HG03565 (cell line): Measurements from ENCODE around the gene DENND1A.
A peak's percentile ranks its signal among the peaks of the same experiment; 100 is the strongest.

Experiments used
- ATAC-seq: cut with Tn5 transposase; IDR thresholded peaks from one replicate; pipeline ENCODE4 v1.9.1; 2021; ENCODE audit warnings: mild to moderate bottlenecking, moderate library complexity; ENCODE audit not compliant: unreplicated experiment

Gene DENND1A

GRCh38 chr9:123550012-123550411 is 379.9 kb downstream of the DENND1A start:
- ATAC-seq: no peak

GRCh38 chr9:123548741-123549545 is 381.0 kb downstream of the DENND1A start:
- ATAC-seq: no peak

DNA sequence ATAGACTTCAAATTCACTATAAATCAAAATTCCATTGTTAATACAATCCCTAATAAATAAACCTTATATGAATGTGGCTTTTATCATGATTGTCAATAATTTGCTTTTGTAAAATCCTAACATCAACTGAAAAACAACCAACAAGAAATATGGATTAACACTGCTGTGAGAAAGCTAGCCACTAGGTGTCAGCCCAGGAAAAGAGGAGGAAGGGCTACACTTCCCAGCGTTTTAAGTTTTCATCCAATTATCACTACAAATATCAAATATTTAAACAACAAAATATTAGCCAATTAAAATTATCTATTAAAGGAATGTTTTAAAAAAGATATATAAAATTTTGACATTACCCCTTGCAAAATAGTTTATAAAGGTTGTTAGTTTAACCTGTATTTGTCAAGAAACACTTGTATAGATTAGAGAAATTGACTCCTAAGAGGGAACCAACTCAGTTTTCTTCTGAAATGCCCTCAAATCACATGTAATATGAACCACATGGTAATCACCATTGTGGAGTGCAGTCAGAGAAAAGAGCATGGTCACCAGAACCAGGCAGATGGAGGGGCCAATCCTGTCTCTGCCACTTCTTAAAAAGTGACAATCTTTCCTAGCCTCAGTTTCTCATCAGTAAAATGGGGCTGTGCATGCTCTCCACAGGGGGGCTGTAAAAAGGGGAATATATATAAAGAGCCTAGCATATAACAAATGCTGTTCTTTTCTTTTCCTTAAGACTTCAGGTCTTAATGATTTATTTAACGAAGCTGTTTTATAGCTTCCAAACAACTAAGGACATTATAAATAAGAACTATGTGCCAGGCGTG is 385.7 kb downstream of the DENND1A start:
- ATAC-seq: no peak

DNA sequence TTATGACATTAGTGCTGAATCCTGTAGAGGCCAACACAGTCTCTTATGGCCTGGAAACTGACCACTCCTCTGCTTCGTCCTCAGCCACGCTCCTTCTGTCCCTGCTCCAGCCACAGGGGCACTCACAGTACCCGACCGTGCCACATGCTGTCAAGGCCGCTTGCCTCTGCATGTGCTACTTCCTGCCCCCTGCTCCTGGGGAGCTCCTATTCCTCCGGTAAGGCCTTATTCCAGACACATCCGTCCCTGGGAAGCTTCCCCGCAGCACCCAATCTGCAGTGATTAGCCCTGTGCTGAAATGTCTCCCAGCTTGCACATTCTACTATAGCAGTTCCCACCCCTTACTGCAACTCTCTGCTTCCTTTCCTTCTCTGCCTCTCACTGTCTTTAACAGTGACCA is 386.4 kb downstream of the DENND1A start:
- no peak for ATAC-seq

DNA sequence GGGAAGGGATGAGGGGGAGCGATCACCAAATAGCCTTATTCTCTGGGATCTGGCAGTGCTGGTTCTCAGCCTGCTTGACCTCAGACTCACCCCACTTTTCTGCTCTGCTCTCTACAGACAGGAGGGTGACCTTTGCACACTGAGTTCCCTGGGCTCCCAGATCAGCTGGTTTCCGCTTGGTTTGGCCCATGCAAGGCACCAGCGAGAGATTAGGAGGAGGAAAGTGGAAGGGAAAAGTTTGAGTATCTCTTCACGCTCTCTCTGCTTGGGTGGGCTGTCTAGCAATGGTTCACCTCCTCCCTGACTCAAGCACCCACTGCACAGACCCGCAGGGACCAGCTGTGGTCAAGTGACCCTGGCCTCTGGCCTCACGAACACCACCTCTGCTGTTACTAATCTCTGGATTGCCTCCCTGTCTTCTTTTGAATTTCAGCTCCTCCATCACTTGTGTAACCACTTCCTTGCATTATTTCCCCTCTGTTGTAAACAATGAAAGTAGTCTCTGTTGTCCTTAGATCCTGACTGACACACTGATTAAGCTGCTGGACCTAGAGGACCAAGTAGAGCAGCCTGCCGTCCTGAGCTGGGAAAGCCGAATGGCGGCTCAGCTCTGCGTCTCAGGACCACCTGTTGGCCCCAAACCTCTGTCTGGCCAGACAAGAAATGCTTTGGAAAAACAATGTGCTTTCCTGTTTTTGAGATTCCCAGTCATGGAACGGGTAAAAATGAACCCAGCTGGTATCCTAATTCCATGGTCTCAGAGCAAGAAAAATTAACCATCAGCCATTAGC is 387.3 kb downstream of the DENND1A start:
- ATAC-seq: no peak

GRCh38 chr9:123541411-123541810 is 388.5 kb downstream of the DENND1A start:
- ATAC-seq: no peak

- no peak for ATAC-seq
These were observed 389.5 kb downstream of the DENND1A start for GRCh38 chr9:123540457-123540856.

- ATAC-seq: no peak
These were observed 392.1 kb downstream of the DENND1A start for GRCh38 chr9:123537809-123538208.

- ATAC-seq: peak; percentile 57
These were observed 393.5 kb downstream of the DENND1A start for GRCh38 chr9:123536455-123536868.

GRCh38 chr9:123534336-123534735 is 395.6 kb downstream of the DENND1A start:
- no peak for ATAC-seq

- ATAC-seq: no peak
These were observed 399.7 kb downstream of the DENND1A start for GRCh38 chr9:123530244-123530643.

GRCh38 chr9:123528501-123528900 is 401.4 kb downstream of the DENND1A start:
- ATAC-seq: no peak

- ATAC-seq: no peak
These were observed 401.9 kb downstream of the DENND1A start for GRCh38 chr9:123527981-123528380.

- ATAC-seq: no peak
These were observed 404.0 kb downstream of the DENND1A start for GRCh38 chr9:123525957-123526356.

DNA sequence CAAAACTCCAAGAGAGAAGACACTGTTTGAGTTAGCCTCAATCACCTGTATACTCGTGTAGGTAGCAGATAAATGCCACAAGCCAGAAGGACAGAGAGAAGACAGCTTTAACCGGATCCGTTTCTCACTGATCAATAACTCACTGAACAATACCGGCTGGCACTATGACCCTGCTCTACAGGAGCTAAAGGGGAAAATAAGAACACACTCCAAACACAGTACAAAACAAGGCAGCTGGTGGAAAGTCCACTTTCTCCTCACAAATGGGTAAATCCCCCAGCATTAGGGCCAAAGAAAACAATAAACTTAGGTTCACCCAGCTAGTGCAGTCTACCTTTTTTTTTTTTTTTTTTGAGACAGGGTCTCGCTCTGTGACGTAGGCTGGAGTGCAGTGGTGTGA is 404.5 kb downstream of the DENND1A start:
- ATAC-seq: no peak

GRCh38 chr9:123524866-123525265 is 405.1 kb downstream of the DENND1A start:
- no peak for ATAC-seq

GRCh38 chr9:123523845-123524244 is 406.1 kb downstream of the DENND1A start:
- no peak for ATAC-seq

DNA sequence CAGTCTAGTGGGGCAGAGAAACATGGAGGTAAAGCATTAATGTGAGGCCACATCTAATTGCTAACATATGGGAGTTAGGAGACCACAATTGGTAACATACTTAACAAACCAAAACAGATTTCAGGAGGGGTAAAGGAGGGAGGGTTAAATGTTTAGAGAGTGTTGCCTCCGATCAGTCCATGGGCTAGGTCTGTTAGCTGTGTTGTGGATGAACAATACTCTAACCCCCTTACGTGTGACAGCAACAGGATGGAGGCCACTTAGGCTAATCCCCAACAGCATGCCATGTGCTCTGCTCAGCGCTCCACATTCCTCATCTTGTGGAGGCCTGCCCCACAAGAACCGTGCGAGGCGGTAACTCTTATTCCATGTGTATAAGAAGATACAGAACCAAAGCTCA is 406.9 kb downstream of the DENND1A start:
- ATAC-seq: no peak

- ATAC-seq: no peak
These were observed 407.7 kb downstream of the DENND1A start for GRCh38 chr9:123522251-123522650.

- no peak for ATAC-seq
These were observed 411.6 kb downstream of the DENND1A start for GRCh38 chr9:123518338-123518737.

- ATAC-seq: no peak
These were observed 412.4 kb downstream of the DENND1A start for GRCh38 chr9:123517512-123517911.
